Measurements from ENCODE around the gene HDAC9. TPM values are rescaled to one million over a fixed set of nuclear protein-coding genes. Genes with fewer than 3 reads are reported as not detected.

Gene HDAC9
- total RNA-seq, 4 donors from 2014 or later: 51.2 to 194 (median 106) TPM

GRCh38 chr7:18941207-18941606, 445.7 kb downstream of the HDAC9 start:
- Histone ChIP-seq H3K4me1 (no peaks in the 10 kb centered on the region), H3K4me3 (no peak overlapping the region), H3K36me3 (no peaks in the 10 kb centered on the region), H3K27me3 (no peaks in the 10 kb centered on the region), H3K9me3 (no peaks in the 10 kb centered on the region), H3K27ac (no peak overlapping the region)
- ATAC-seq: no peak
- 13 to 44% methylated on average over 2 of the region's 2 CpGs for WGBS, 2 donors (ENCODE audit: low coverage in 1 of 2)
- TF ChIP-seq EP300 (IDR thresholded peaks at IDR 0.05) (no peak), POLR2A (IDR thresholded peaks at IDR 0.05) (no peak), POLR2AphosphoS5 (IDR thresholded peaks at IDR 0.05) (no peak)
- TF ChIP-seq, protein P1, sequence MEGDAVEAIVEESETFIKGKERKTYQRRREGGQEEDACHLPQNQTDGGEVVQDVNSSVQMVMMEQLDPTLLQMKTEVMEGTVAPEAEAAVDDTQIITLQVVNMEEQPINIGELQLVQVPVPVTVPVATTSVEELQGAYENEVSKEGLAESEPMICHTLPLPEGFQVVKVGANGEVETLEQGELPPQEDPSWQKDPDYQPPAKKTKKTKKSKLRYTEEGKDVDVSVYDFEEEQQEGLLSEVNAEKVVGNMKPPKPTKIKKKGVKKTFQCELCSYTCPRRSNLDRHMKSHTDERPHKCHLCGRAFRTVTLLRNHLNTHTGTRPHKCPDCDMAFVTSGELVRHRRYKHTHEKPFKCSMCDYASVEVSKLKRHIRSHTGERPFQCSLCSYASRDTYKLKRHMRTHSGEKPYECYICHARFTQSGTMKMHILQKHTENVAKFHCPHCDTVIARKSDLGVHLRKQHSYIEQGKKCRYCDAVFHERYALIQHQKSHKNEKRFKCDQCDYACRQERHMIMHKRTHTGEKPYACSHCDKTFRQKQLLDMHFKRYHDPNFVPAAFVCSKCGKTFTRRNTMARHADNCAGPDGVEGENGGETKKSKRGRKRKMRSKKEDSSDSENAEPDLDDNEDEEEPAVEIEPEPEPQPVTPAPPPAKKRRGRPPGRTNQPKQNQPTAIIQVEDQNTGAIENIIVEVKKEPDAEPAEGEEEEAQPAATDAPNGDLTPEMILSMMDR (IDR thresholded peaks at IDR 0.05): no peak

DNA sequence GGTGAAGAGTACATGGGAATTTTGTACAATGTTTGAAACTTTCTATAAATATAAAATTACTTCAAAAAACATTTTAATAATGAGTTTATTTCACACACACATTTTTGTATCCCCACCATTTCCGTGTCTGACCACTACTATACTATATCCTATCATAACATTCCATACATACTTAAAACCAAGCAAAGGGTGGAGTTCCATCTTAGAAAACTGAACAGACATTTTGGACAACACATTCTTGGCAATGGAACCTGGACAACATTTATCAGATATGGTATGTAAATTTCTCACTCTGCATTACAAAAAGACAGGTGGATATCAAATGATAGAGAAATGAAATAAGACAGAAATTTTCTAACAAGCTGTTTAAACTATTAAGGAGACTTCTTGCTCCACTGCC, 453.0 kb downstream of the HDAC9 start:
- Histone ChIP-seq H3K27ac (no peak overlapping the region), H3K27me3 (no peaks in the 10 kb centered on the region), H3K4me1 (no peaks in the 10 kb centered on the region), H3K36me3 (no peaks in the 10 kb centered on the region), H3K9me3 (no peaks in the 10 kb centered on the region), H3K4me3 (no peak overlapping the region)
- WGBS, 2 donors (ENCODE audit: low coverage in 1 of 2): 86 to 93% methylated on average over 1 of the region's 1 CpG
- TF ChIP-seq EP300 (IDR thresholded peaks at IDR 0.05) (no peak), POLR2AphosphoS5 (IDR thresholded peaks at IDR 0.05) (no peak), POLR2A (IDR thresholded peaks at IDR 0.05) (no peak)
- TF ChIP-seq, protein P1 (IDR thresholded peaks at IDR 0.05): no peak
- no peak for ATAC-seq

DNA sequence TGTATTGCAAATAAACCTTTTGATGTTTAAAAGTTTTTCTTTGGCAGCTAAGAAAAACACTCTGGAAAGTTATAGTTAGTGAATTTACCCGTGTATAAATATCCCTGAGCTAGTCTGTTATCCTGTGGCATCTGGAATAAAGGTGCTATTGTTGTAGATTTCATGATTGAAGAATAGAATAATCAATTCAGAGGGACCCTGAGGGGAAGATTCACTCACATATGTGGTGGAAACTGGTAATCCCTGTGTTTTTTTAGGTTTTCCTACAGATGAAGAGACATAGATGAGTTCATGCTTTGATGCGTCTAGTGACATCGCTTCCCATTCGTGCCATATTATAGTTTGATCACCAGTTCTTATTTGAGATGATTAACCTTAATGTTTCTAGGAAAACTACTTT, 457.3 kb downstream of the HDAC9 start:
- H3K9me3 ChIP-seq: no peaks in the 10 kb centered on the region
- H3K27ac ChIP-seq: no peak overlapping the region
- ATAC-seq: no peak
- WGBS, 2 donors (ENCODE audit: low coverage in 1 of 2): 72 to 86% methylated on average over 4 of the region's 4 CpGs
- H3K36me3 ChIP-seq: peaks cover 0 to 7% of the 10 kb centered on the region in 2 donors
- H3K4me3 ChIP-seq: no peak overlapping the region
- H3K4me1 ChIP-seq: no peaks in the 10 kb centered on the region
- TF ChIP-seq POLR2A (IDR thresholded peaks at IDR 0.05) (no peak), EP300 (IDR thresholded peaks at IDR 0.05) (no peak), POLR2AphosphoS5 (IDR thresholded peaks at IDR 0.05) (no peak)
- TF ChIP-seq, protein P1 (IDR thresholded peaks at IDR 0.05): no peak
- no peaks in the 10 kb centered on the region for H3K27me3 ChIP-seq

DNA sequence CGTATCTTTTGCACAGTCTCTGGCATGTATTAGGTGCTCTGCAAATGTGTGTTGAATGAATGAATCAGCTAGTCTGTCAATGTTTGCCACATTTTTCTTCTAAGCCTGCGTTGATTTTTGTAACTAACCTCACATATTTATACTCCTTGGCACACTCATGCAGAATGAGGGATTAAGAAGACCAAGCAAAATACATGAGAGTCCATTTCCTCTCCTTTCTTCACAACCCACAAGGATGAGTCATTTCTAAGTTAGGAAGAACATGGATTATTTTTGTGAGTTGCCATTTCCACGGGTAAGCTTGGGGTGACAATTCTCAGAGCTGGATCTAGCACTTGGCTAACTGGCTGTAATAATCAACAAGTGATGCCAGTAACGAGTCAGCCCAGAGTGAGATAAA, 463.1 kb downstream of the HDAC9 start:
- Histone ChIP-seq H3K4me1 (no peaks in the 10 kb centered on the region), H3K27ac (no peak overlapping the region), H3K27me3 (no peaks in the 10 kb centered on the region), H3K9me3 (no peaks in the 10 kb centered on the region), H3K36me3 (peaks cover 0 to 7% of the 10 kb centered on the region in 2 donors), H3K4me3 (no peak overlapping the region)
- TF ChIP-seq EP300 (IDR thresholded peaks at IDR 0.05) (no peak), POLR2AphosphoS5 (IDR thresholded peaks at IDR 0.05) (no peak), POLR2A (IDR thresholded peaks at IDR 0.05) (no peak)
- TF ChIP-seq, protein P1 (IDR thresholded peaks at IDR 0.05): no peak
- no peak for ATAC-seq
- 56 to 85% methylated on average over 2 to 4 of the region's 4 CpGs for WGBS, 2 donors (ENCODE audit: low coverage in 1 of 2)

GRCh38 chr7:18960725-18961124, 465.2 kb downstream of the HDAC9 start:
- H3K4me3 ChIP-seq: no peak overlapping the region
- no peak overlapping the region for H3K27ac ChIP-seq
- H3K27me3 ChIP-seq: no peaks in the 10 kb centered on the region
- no peaks in the 10 kb centered on the region for H3K9me3 ChIP-seq
- 55 to 74% methylated on average over 4 of the region's 4 CpGs for WGBS, 2 donors (ENCODE audit: low coverage in 1 of 2)
- H3K36me3 ChIP-seq: peaks cover 0 to 2% of the 10 kb centered on the region in 2 donors
- ATAC-seq: no peak
- TF ChIP-seq, protein P1 (IDR thresholded peaks at IDR 0.05): no peak
- TF ChIP-seq EP300 (IDR thresholded peaks at IDR 0.05) (no peak), POLR2A (IDR thresholded peaks at IDR 0.05) (no peak), POLR2AphosphoS5 (IDR thresholded peaks at IDR 0.05) (no peak)
- H3K4me1 ChIP-seq: no peaks in the 10 kb centered on the region

All from gastroesophageal sphincter (tissue), 4 donors.